ENCODE results near the gene HMGCLL1.

Gene HMGCLL1

GRCh38 chr6:55496201-55496600 lies 82.8 kb downstream of the HMGCLL1 start:
- Histone ChIP-seq H4K20me1 (ENCODE audit: insufficient read depth, low read length, poor library complexity, severe bottlenecking) (no peaks in the 10 kb centered on the region), H3K4me2 (ENCODE audit: low read depth, low read length, poor library complexity, severe bottlenecking) (no peak overlapping the region), H3K9ac (ENCODE audit: low read depth, low read length, poor library complexity, severe bottlenecking) (no peak overlapping the region), H3K4me3 (ENCODE audit: low read length, poor library complexity, severe bottlenecking) (no peak overlapping the region), H3K9me3 (ENCODE audit: insufficient read depth, low read depth, low read length) (no peaks in the 10 kb centered on the region), H3K27me3 (ENCODE audit: insufficient read depth, low read length, poor library complexity, severe bottlenecking) (no peaks in the 10 kb centered on the region), H3K4me1 (ENCODE audit: insufficient read depth, low read length, poor library complexity, severe bottlenecking) (no peaks in the 10 kb centered on the region), H2AFZ (ENCODE audit: low read length) (no peak overlapping the region), H3F3A (ENCODE audit: low read depth) (no peaks in the 10 kb centered on the region), H3K36me3 (ENCODE audit: insufficient read depth, low read length) (no peaks in the 10 kb centered on the region), H3K79me2 (ENCODE audit: insufficient read depth, low read length) (no peaks in the 10 kb centered on the region), H3K9me2 (replicated peaks; ENCODE audit: low read depth, low read length) (no peaks in the 10 kb centered on the region)
- TF ChIP-seq CTCF (conservative IDR thresholded peaks at IDR 0.05; ENCODE audit: low read length) (no peak), EZH2phosphoT487 (IDR thresholded peaks at IDR 0.05; ENCODE audit: borderline replicate concordance) (no peak)

- Histone ChIP-seq H3K36me3 (ENCODE audit: insufficient read depth, low read length) (no peaks in the 10 kb centered on the region), H3K9me3 (ENCODE audit: insufficient read depth, low read depth, low read length) (no peaks in the 10 kb centered on the region), H3K9ac (ENCODE audit: low read depth, low read length, poor library complexity, severe bottlenecking) (no peak overlapping the region), H2AFZ (ENCODE audit: low read length) (no peak overlapping the region), H3K4me1 (ENCODE audit: insufficient read depth, low read length, poor library complexity, severe bottlenecking) (no peaks in the 10 kb centered on the region), H3K9me2 (replicated peaks; ENCODE audit: low read depth, low read length) (no peaks in the 10 kb centered on the region), H3K79me2 (ENCODE audit: insufficient read depth, low read length) (no peaks in the 10 kb centered on the region), H3K4me2 (ENCODE audit: low read depth, low read length, poor library complexity, severe bottlenecking) (no peak overlapping the region), H4K20me1 (ENCODE audit: insufficient read depth, low read length, poor library complexity, severe bottlenecking) (no peaks in the 10 kb centered on the region), H3K27me3 (ENCODE audit: insufficient read depth, low read length, poor library complexity, severe bottlenecking) (no peaks in the 10 kb centered on the region), H3F3A (ENCODE audit: low read depth) (no peaks in the 10 kb centered on the region), H3K4me3 (ENCODE audit: low read length, poor library complexity, severe bottlenecking) (no peak overlapping the region)
- TF ChIP-seq EZH2phosphoT487 (IDR thresholded peaks at IDR 0.05; ENCODE audit: borderline replicate concordance) (no peak), CTCF (conservative IDR thresholded peaks at IDR 0.05; ENCODE audit: low read length) (no peak)
Observed at GRCh38 chr6:55495277-55495676, 83.7 kb downstream of the HMGCLL1 start.

GRCh38 chr6:55494411-55494810 lies 84.6 kb downstream of the HMGCLL1 start:
- no peaks in the 10 kb centered on the region for H3F3A ChIP-seq (ENCODE audit: low read depth)
- H3K9ac ChIP-seq (ENCODE audit: low read depth, low read length, poor library complexity, severe bottlenecking): no peak overlapping the region
- no peak for TF ChIP-seq EZH2phosphoT487 (IDR thresholded peaks at IDR 0.05; ENCODE audit: borderline replicate concordance)
- no peak for TF ChIP-seq CTCF (conservative IDR thresholded peaks at IDR 0.05; ENCODE audit: low read length)
- H3K4me1 ChIP-seq (ENCODE audit: insufficient read depth, low read length, poor library complexity, severe bottlenecking): no peaks in the 10 kb centered on the region
- no peaks in the 10 kb centered on the region for H3K36me3 ChIP-seq (ENCODE audit: insufficient read depth, low read length)
- no peak overlapping the region for H2AFZ ChIP-seq (ENCODE audit: low read length)
- H3K79me2 ChIP-seq (ENCODE audit: insufficient read depth, low read length): no peaks in the 10 kb centered on the region
- no peak overlapping the region for H3K4me3 ChIP-seq (ENCODE audit: low read length, poor library complexity, severe bottlenecking)
- H4K20me1 ChIP-seq (ENCODE audit: insufficient read depth, low read length, poor library complexity, severe bottlenecking): no peaks in the 10 kb centered on the region
- no peaks in the 10 kb centered on the region for H3K9me2 ChIP-seq (replicated peaks; ENCODE audit: low read depth, low read length)
- H3K27me3 ChIP-seq (ENCODE audit: insufficient read depth, low read length, poor library complexity, severe bottlenecking): no peaks in the 10 kb centered on the region
- H3K9me3 ChIP-seq (ENCODE audit: insufficient read depth, low read depth, low read length): no peaks in the 10 kb centered on the region
- no peak overlapping the region for H3K4me2 ChIP-seq (ENCODE audit: low read depth, low read length, poor library complexity, severe bottlenecking)

Measured in Loucy (cell line).